ENCODE results near the gene NUDT4. TPM values are rescaled to one million over a fixed set of nuclear protein-coding genes. Genes with fewer than 3 reads are reported as not detected.

NUDT4 gene
- total RNA-seq, 1 donor from 2014 or later: 62.1 TPM

GRCh38 chr12:93440043-93440835, 62.5 kb downstream of the NUDT4 start:
- Histone ChIP-seq H3K4me1 (ENCODE audit: control insufficient read depth in 3 of 3, insufficient read depth in 3 of 3, low read length in 3 of 3) (peaks cover 30 to 47% (median 37%) of the 10 kb centered on the region in 3 donors), H3K27ac (ENCODE audit: low read depth, low read length) (peak overlapping the region; percentile 91), H3K4me3 (ENCODE audit: low read length in 3 of 3) (peak overlapping the region; percentile 85 to 96 (median 88)), H3K36me3 (ENCODE audit: control insufficient read depth in 3 of 3, insufficient read depth in 3 of 3, low read length in 3 of 3) (no peaks in the 10 kb centered on the region), H3K9me3 (ENCODE audit: control insufficient read depth in 3 of 3, low read length in 3 of 3) (no peaks in the 10 kb centered on the region), H3K9ac (ENCODE audit: low read depth in 1 of 3, low read length in 3 of 3) (peak overlapping the region; percentile 79 to 95 (median 93)), H3K27me3 (ENCODE audit: control insufficient read depth in 3 of 3, insufficient read depth in 3 of 3, low read length in 3 of 3) (no peaks in the 10 kb centered on the region)

DNA sequence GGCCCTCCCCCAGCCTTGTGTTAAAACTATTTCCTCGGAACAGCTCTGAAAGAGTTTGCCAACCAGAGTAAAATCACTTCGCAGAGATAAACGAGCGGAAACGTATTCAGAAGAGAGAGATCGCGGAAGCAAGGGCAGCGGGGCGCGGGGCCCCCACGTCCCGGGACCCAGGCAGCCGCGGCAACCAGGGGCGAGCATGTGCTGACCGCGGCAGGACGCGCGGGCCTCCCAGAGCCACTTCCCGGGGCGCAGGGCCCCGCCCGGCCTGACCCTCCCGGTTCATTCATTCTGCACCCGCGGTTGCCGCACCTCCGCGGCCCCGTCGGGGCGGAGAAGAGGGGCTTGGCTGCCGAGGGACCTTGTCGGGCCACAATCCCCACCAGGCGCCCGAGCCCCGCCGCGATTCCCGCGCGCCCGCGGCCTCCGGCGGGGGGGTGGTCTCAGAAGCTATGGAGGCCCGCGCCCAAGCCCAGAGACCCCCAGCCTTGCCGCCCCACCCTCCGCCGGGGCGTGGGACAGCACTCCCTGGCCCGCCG, 63.4 kb downstream of the NUDT4 start:
- Histone ChIP-seq H3K27ac (ENCODE audit: low read depth, low read length) (peak overlapping the region; percentile 91), H3K27me3 (ENCODE audit: control insufficient read depth in 3 of 3, insufficient read depth in 3 of 3, low read length in 3 of 3) (no peaks in the 10 kb centered on the region), H3K9me3 (ENCODE audit: control insufficient read depth in 3 of 3, low read length in 3 of 3) (no peaks in the 10 kb centered on the region), H3K36me3 (ENCODE audit: control insufficient read depth in 3 of 3, insufficient read depth in 3 of 3, low read length in 3 of 3) (no peaks in the 10 kb centered on the region), H3K9ac (ENCODE audit: low read depth in 1 of 3, low read length in 3 of 3) (peak overlapping the region; percentile 79 to 95 (median 93)), H3K4me1 (ENCODE audit: control insufficient read depth in 3 of 3, insufficient read depth in 3 of 3, low read length in 3 of 3) (peaks cover 30 to 47% (median 37%) of the 10 kb centered on the region in 3 donors), H3K4me3 (ENCODE audit: low read length in 3 of 3) (peak overlapping the region; percentile 85 to 96 (median 88))

DNA sequence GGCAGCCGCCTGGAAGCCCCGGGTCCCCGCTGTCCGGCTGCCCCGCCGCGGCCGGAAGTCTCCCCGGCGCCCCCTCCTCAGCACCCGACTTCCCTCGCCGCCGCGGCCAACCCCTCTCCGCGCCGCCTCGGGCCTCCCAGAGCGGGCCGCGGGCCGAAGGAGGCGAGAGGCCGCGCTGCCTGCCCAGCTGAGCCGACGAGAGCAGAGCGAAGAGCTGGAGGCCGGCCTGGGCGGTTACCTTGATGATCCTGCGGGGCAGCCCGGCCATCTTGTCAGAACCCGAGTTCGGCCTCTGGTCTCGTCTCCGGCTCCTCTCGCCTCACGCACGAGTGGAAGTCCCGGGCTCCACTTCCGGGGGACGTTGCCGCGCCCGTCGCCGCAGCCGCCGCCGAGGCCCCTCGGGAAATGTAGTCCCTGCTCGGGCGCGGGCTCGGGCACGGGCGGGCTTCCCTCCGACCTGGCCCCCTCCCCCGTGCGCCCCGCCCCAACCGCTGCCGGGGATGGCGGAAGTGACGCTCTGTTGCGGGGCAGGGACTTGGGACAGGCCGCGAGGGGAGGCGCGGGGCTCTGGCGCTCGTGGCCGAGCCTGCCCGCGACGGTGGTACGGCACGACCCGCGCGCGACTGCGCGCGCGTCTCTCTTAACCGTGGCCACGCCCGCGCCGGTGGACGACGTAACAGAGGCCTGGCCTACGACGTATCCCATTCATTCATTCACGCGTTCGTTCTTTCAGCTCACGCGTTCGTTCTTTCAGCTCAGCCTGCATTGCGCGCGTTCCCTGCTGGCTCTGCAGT, 64.1 kb downstream of the NUDT4 start, which contains the start of gene UBE2N:
UBE2N (minus strand) TSS at position 331 of the 794 bp plus-strand sequence; CDS start at position 268, 63 bp downstream.
- H3K9me3 ChIP-seq (ENCODE audit: control insufficient read depth in 3 of 3, low read length in 3 of 3): no peaks in the 10 kb centered on the region
- no peaks in the 10 kb centered on the region for H3K36me3 ChIP-seq (ENCODE audit: control insufficient read depth in 3 of 3, insufficient read depth in 3 of 3, low read length in 3 of 3)
- peak within 1 kb of the TSS; percentile 91 for H3K27ac ChIP-seq (ENCODE audit: low read depth, low read length)
- H3K4me3 ChIP-seq (ENCODE audit: low read length in 3 of 3): peak within 1 kb of the TSS; percentile 85 to 96 (median 88)
- H3K4me1 ChIP-seq (ENCODE audit: control insufficient read depth in 3 of 3, insufficient read depth in 3 of 3, low read length in 3 of 3): peaks cover 30 to 45% (median 37%) of the 10 kb centered on the region in 3 donors
- no peaks in the 10 kb centered on the region for H3K27me3 ChIP-seq (ENCODE audit: control insufficient read depth in 3 of 3, insufficient read depth in 3 of 3, low read length in 3 of 3)
- peak within 1 kb of the TSS; percentile 79 to 95 (median 93) for H3K9ac ChIP-seq (ENCODE audit: low read depth in 1 of 3, low read length in 3 of 3)

- H3K27ac ChIP-seq (ENCODE audit: low read depth, low read length): peak overlapping the region; percentile 91
- peak overlapping the region; percentile 85 to 96 (median 88) for H3K4me3 ChIP-seq (ENCODE audit: low read length in 3 of 3)
- no peaks in the 10 kb centered on the region for H3K9me3 ChIP-seq (ENCODE audit: control insufficient read depth in 3 of 3, low read length in 3 of 3)
- H3K36me3 ChIP-seq (ENCODE audit: control insufficient read depth in 3 of 3, insufficient read depth in 3 of 3, low read length in 3 of 3): no peaks in the 10 kb centered on the region
- peaks cover 30 to 36% (median 32%) of the 10 kb centered on the region in 3 donors for H3K4me1 ChIP-seq (ENCODE audit: control insufficient read depth in 3 of 3, insufficient read depth in 3 of 3, low read length in 3 of 3)
- H3K9ac ChIP-seq (ENCODE audit: low read depth in 1 of 3, low read length in 3 of 3): peak overlapping the region; percentile 79 to 95 (median 93)
- no peaks in the 10 kb centered on the region for H3K27me3 ChIP-seq (ENCODE audit: control insufficient read depth in 3 of 3, insufficient read depth in 3 of 3, low read length in 3 of 3)
Observed at GRCh38 chr12:93442411-93443340, 65.0 kb downstream of the NUDT4 start.

- Histone ChIP-seq H3K27me3 (ENCODE audit: control insufficient read depth in 3 of 3, insufficient read depth in 3 of 3, low read length in 3 of 3) (no peaks in the 10 kb centered on the region), H3K36me3 (ENCODE audit: control insufficient read depth in 3 of 3, insufficient read depth in 3 of 3, low read length in 3 of 3) (no peaks in the 10 kb centered on the region), H3K9me3 (ENCODE audit: control insufficient read depth in 3 of 3, low read length in 3 of 3) (no peaks in the 10 kb centered on the region), H3K4me3 (ENCODE audit: low read length in 3 of 3) (no peak overlapping the region), H3K9ac (ENCODE audit: low read depth in 1 of 3, low read length in 3 of 3) (no peak overlapping the region), H3K4me1 (ENCODE audit: control insufficient read depth in 3 of 3, insufficient read depth in 3 of 3, low read length in 3 of 3) (peaks cover 27 to 28% (median 27%) of the 10 kb centered on the region in 3 donors), H3K27ac (ENCODE audit: low read depth, low read length) (no peak overlapping the region)
Observed at GRCh38 chr12:93443576-93443975, 65.9 kb downstream of the NUDT4 start.

GRCh38 chr12:93447555-93448290, 70.0 kb downstream of the NUDT4 start:
- Histone ChIP-seq H3K9me3 (ENCODE audit: control insufficient read depth in 3 of 3, low read length in 3 of 3) (no peaks in the 10 kb centered on the region), H3K4me3 (ENCODE audit: low read length in 3 of 3) (no peak overlapping the region), H3K9ac (ENCODE audit: low read depth in 1 of 3, low read length in 3 of 3) (no peak overlapping the region), H3K36me3 (ENCODE audit: control insufficient read depth in 3 of 3, insufficient read depth in 3 of 3, low read length in 3 of 3) (no peaks in the 10 kb centered on the region), H3K27ac (ENCODE audit: low read depth, low read length) (no peak overlapping the region), H3K27me3 (ENCODE audit: control insufficient read depth in 3 of 3, insufficient read depth in 3 of 3, low read length in 3 of 3) (no peaks in the 10 kb centered on the region), H3K4me1 (ENCODE audit: control insufficient read depth in 3 of 3, insufficient read depth in 3 of 3, low read length in 3 of 3) (peaks cover under 1 to 5% (median 3%) of the 10 kb centered on the region in 3 donors)

DNA sequence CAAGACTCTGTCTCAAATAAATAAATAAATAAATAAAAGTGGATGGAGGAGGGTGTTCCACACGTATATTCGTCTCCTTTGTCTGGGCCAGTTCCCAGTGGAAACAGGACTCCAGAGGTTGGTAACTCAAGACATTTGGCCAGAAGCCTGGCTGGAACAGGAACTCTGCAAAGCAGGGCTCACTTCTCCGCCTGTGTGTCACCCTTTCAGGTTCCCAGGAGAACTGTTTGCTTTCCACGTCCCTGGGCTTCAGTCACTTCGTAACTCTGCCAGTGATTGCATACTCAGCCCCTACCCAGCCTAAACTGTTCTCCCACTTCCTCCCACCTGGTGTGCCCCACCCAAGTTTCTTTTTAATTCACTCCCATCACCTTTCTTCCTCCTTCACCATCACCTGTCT, 71.1 kb downstream of the NUDT4 start:
- Histone ChIP-seq H3K9me3 (ENCODE audit: control insufficient read depth in 3 of 3, low read length in 3 of 3) (no peaks in the 10 kb centered on the region), H3K4me1 (ENCODE audit: control insufficient read depth in 3 of 3, insufficient read depth in 3 of 3, low read length in 3 of 3) (peaks cover 0 to 4% (median 0%) of the 10 kb centered on the region in 3 donors), H3K27ac (ENCODE audit: low read depth, low read length) (no peak overlapping the region), H3K9ac (ENCODE audit: low read depth in 1 of 3, low read length in 3 of 3) (peak overlapping the region in 1 of 3 donors; percentile 12), H3K4me3 (ENCODE audit: low read length in 3 of 3) (peak overlapping the region in 1 of 3 donors; percentile 35), H3K27me3 (ENCODE audit: control insufficient read depth in 3 of 3, insufficient read depth in 3 of 3, low read length in 3 of 3) (no peaks in the 10 kb centered on the region), H3K36me3 (ENCODE audit: control insufficient read depth in 3 of 3, insufficient read depth in 3 of 3, low read length in 3 of 3) (no peaks in the 10 kb centered on the region)

GRCh38 chr12:93449277-93449676, 71.6 kb downstream of the NUDT4 start:
- Histone ChIP-seq H3K36me3 (ENCODE audit: control insufficient read depth in 3 of 3, insufficient read depth in 3 of 3, low read length in 3 of 3) (no peaks in the 10 kb centered on the region), H3K27ac (ENCODE audit: low read depth, low read length) (no peak overlapping the region), H3K4me1 (ENCODE audit: control insufficient read depth in 3 of 3, insufficient read depth in 3 of 3, low read length in 3 of 3) (peaks cover 0 to 4% (median 0%) of the 10 kb centered on the region in 3 donors), H3K9me3 (ENCODE audit: control insufficient read depth in 3 of 3, low read length in 3 of 3) (no peaks in the 10 kb centered on the region), H3K27me3 (ENCODE audit: control insufficient read depth in 3 of 3, insufficient read depth in 3 of 3, low read length in 3 of 3) (no peaks in the 10 kb centered on the region), H3K4me3 (ENCODE audit: low read length in 3 of 3) (no peak overlapping the region), H3K9ac (ENCODE audit: low read depth in 1 of 3, low read length in 3 of 3) (no peak overlapping the region)

Measured in skeletal muscle tissue (tissue), 4 donors.